Tibial nerve (tissue), 4 donors: ENCODE results near the gene DNM3.

Experiments
- EP300 ChIP-seq, 2 donors: sonication (generic); formaldehyde crosslinking; IDR thresholded peaks; one replicate each; pipeline ENCODE4 v1.6.1; 2017; ENCODE audit warnings: antibody characterized with exemption in 2 of 2, mild to moderate bottlenecking in 1 of 2
- POLR2A ChIP-seq, 2 donors: fragments of 450-650 bp; IDR thresholded peaks; one replicate each; pipeline ENCODE4 v1.6.1; 2017; ENCODE audit warnings: antibody characterized with exemption in 2 of 2, mild to moderate bottlenecking in 2 of 2, moderate library complexity in 2 of 2
- TF ChIP-seq, protein P1 (sequence below), 5 experiments: fragments of 200-600 bp in 3 of 5; fragments of 450-650 bp in 2 of 5; sonication (generic) in 3 of 5; IDR thresholded peaks; one replicate each; pipeline ENCODE4 v1.5.1; 2016 to 2019; ENCODE audit warnings: antibody characterized with exemption in 5 of 5, mild to moderate bottlenecking in 3 of 5, moderate library complexity in 2 of 5

GRCh38 chr1:172405912-172406311, 564.6 kb downstream of the DNM3 start:
- TF ChIP-seq POLR2A (IDR thresholded peaks at IDR 0.05) (no peak), EP300 (IDR thresholded peaks at IDR 0.05) (no peak)
- TF ChIP-seq, protein P1, sequence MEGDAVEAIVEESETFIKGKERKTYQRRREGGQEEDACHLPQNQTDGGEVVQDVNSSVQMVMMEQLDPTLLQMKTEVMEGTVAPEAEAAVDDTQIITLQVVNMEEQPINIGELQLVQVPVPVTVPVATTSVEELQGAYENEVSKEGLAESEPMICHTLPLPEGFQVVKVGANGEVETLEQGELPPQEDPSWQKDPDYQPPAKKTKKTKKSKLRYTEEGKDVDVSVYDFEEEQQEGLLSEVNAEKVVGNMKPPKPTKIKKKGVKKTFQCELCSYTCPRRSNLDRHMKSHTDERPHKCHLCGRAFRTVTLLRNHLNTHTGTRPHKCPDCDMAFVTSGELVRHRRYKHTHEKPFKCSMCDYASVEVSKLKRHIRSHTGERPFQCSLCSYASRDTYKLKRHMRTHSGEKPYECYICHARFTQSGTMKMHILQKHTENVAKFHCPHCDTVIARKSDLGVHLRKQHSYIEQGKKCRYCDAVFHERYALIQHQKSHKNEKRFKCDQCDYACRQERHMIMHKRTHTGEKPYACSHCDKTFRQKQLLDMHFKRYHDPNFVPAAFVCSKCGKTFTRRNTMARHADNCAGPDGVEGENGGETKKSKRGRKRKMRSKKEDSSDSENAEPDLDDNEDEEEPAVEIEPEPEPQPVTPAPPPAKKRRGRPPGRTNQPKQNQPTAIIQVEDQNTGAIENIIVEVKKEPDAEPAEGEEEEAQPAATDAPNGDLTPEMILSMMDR (IDR thresholded peaks at IDR 0.05): no peak
